WERI-Rb-1 (cell line): ENCODE measurements around the gene INKA2.

ENCODE experiments used
- DNase-seq: peaks from one replicate; pipeline ENCODE4 v3.0.0-alpha.2; 2020
- H3K27ac ChIP-seq: fragments of 250-450 bp; sonication (Bioruptor Pico); 2 replicates; pipeline ENCODE4 v1.5.1; 2020; ENCODE audit warnings: mild to moderate bottlenecking, moderate library complexity
- H3K27me3 ChIP-seq: fragments of 250-450 bp; sonication (Bioruptor Pico); 2 replicates; pipeline ENCODE4 v1.5.1; 2021; ENCODE audit warnings: mild to moderate bottlenecking, low read depth, moderate library complexity; ENCODE audit not compliant: insufficient read depth, severe bottlenecking
- H3K36me3 ChIP-seq: fragments of 250-450 bp; sonication (Bioruptor Pico); 2 replicates; pipeline ENCODE4 v1.5.1; 2020; ENCODE audit warnings: mild to moderate bottlenecking, moderate library complexity
- H3K4me3 ChIP-seq: 2 replicates; pipeline ENCODE4 v1.5.1; 2011; ENCODE audit warnings: low read depth, mild to moderate bottlenecking, control low read depth, low read length
- H3K9me3 ChIP-seq: fragments of 250-450 bp; sonication (Bioruptor Pico); 2 replicates; pipeline ENCODE4 v1.5.1; 2021; ENCODE audit warnings: mild to moderate bottlenecking, moderate library complexity; ENCODE audit not compliant: severe bottlenecking
- CTCF ChIP-seq: IDR thresholded peaks from 2 replicates; pipeline ENCODE4 v1.5.1; 2011; ENCODE audit warnings: low read depth, mild to moderate bottlenecking, control low read depth, inconsistent platforms, low read length

The INKA2 gene

GRCh38 chr1:111704776-111705175, 34.4 kb downstream of the INKA2 start:
- no peak for DNase-seq
- Histone ChIP-seq H3K4me3 (no peak overlapping the region), H3K9me3 (no peaks in the 10 kb centered on the region), H3K27me3 (no peaks in the 10 kb centered on the region), H3K27ac (no peak overlapping the region), H3K36me3 (peaks cover 41% of the 10 kb centered on the region)
- TF ChIP-seq CTCF, result no peak

- no peak overlapping the region for H3K4me3 ChIP-seq
- H3K27ac ChIP-seq, result no peak overlapping the region
- no peak for TF ChIP-seq CTCF
- H3K27me3 ChIP-seq, result no peaks in the 10 kb centered on the region
- no peak for DNase-seq
- peaks cover 42% of the 10 kb centered on the region for H3K36me3 ChIP-seq
- no peaks in the 10 kb centered on the region for H3K9me3 ChIP-seq
Measured at GRCh38 chr1:111704240-111704639, 35.0 kb downstream of the INKA2 start.

- no peaks in the 10 kb centered on the region for H3K27me3 ChIP-seq
- DNase-seq, result no peak
- peaks cover 44% of the 10 kb centered on the region for H3K36me3 ChIP-seq
- H3K27ac ChIP-seq, result no peak overlapping the region
- H3K9me3 ChIP-seq, result no peaks in the 10 kb centered on the region
- no peak overlapping the region for H3K4me3 ChIP-seq
- no peak for TF ChIP-seq CTCF
Measured at GRCh38 chr1:111702504-111703050, 36.6 kb downstream of the INKA2 start.

- H3K27ac ChIP-seq, result no peak overlapping the region
- H3K36me3 ChIP-seq, result peaks cover 41% of the 10 kb centered on the region
- TF ChIP-seq CTCF, result no peak
- no peaks in the 10 kb centered on the region for H3K27me3 ChIP-seq
- DNase-seq, result no peak
- H3K9me3 ChIP-seq, result no peaks in the 10 kb centered on the region
- no peak overlapping the region for H3K4me3 ChIP-seq
Measured at GRCh38 chr1:111699268-111699667, 39.9 kb downstream of the INKA2 start.

GRCh38 chr1:111696330-111696729, 42.9 kb downstream of the INKA2 start:
- no peak overlapping the region for H3K27ac ChIP-seq
- DNase-seq, result no peak
- H3K27me3 ChIP-seq, result no peaks in the 10 kb centered on the region
- no peak for TF ChIP-seq CTCF
- H3K9me3 ChIP-seq, result no peaks in the 10 kb centered on the region
- H3K4me3 ChIP-seq, result no peak overlapping the region
- H3K36me3 ChIP-seq, result peaks cover 43% of the 10 kb centered on the region

GRCh38 chr1:111695801-111696200, 43.4 kb downstream of the INKA2 start:
- Histone ChIP-seq H3K4me3 (no peak overlapping the region), H3K36me3 (peaks cover 45% of the 10 kb centered on the region), H3K9me3 (no peaks in the 10 kb centered on the region), H3K27ac (no peak overlapping the region), H3K27me3 (no peaks in the 10 kb centered on the region)
- no peak for TF ChIP-seq CTCF
- DNase-seq, result no peak
